Subcutaneous abdominal adipose tissue (tissue), 5 donors: ENCODE measurements around the gene CACNA1S.

Source experiments
- H3K27ac ChIP-seq: one replicate; pipeline ENCODE4 v1.7.0; 2013; ENCODE audit warnings: low read depth, mild to moderate bottlenecking, inconsistent platforms, low read length, moderate library complexity
- H3K27me3 ChIP-seq, 5 donors: one replicate each; pipeline ENCODE4 v1.7.0; 2013; ENCODE audit warnings: low read length in 5 of 5, inconsistent platforms in 1 of 5; ENCODE audit not compliant: control insufficient read depth in 5 of 5, insufficient read depth in 4 of 5
- H3K36me3 ChIP-seq, 5 donors: one replicate each; pipeline ENCODE4 v1.7.0; 2013; ENCODE audit warnings: low read length in 5 of 5; ENCODE audit not compliant: control insufficient read depth in 5 of 5, insufficient read depth in 5 of 5
- H3K4me1 ChIP-seq, 5 donors: one replicate each; pipeline ENCODE4 v1.7.0; 2013; ENCODE audit warnings: low read length in 5 of 5, mild to moderate bottlenecking in 3 of 5, moderate library complexity in 1 of 5; ENCODE audit not compliant: control insufficient read depth in 5 of 5, insufficient read depth in 5 of 5
- H3K4me3 ChIP-seq, 5 donors: one replicate each; pipeline ENCODE4 v1.7.0; 2013; ENCODE audit warnings: low read length in 5 of 5, low read depth in 1 of 5
- H3K9ac ChIP-seq, 5 donors: one replicate each; pipeline ENCODE4 v1.7.0; 2013; ENCODE audit warnings: low read length in 5 of 5, mild to moderate bottlenecking in 4 of 5, moderate library complexity in 3 of 5
- H3K9me3 ChIP-seq, 5 donors: one replicate each; pipeline ENCODE4 v1.7.0; 2013; ENCODE audit warnings: low read length in 5 of 5; ENCODE audit not compliant: control insufficient read depth in 5 of 5
- donor health status: healthy.
- donor health status: healthy.
- donor health status: healthy.
- donor health status: healthy.
- donor health status: healthy.

Gene CACNA1S

GRCh38 chr1:201110138-201110537, 2.1 kb downstream of the CACNA1S start:
- H3K4me1 ChIP-seq: peaks cover 0 to 11% (median 10%) of the 10 kb centered on the region in 5 donors
- H3K27me3 ChIP-seq: peaks cover 0 to 28% (median 11%) of the 10 kb centered on the region in 5 donors
- H3K9ac ChIP-seq: no peak overlapping the region
- no peaks in the 10 kb centered on the region for H3K36me3 ChIP-seq
- H3K27ac ChIP-seq: no peak overlapping the region
- H3K9me3 ChIP-seq: no peaks in the 10 kb centered on the region
- H3K4me3 ChIP-seq: no peak overlapping the region

- no peaks in the 10 kb centered on the region for H3K36me3 ChIP-seq
- no peaks in the 10 kb centered on the region for H3K9me3 ChIP-seq
- H3K27ac ChIP-seq: no peak overlapping the region
- H3K4me3 ChIP-seq: no peak overlapping the region
- H3K9ac ChIP-seq: no peak overlapping the region
- peaks cover 0 to 8% (median 7%) of the 10 kb centered on the region in 5 donors for H3K4me1 ChIP-seq
- H3K27me3 ChIP-seq: peaks cover 0 to 25% (median 11%) of the 10 kb centered on the region in 5 donors
Observed at GRCh38 chr1:201109651-201110050, 2.6 kb downstream of the CACNA1S start.

GRCh38 chr1:201108614-201109013, 3.6 kb downstream of the CACNA1S start:
- no peaks in the 10 kb centered on the region for H3K9me3 ChIP-seq
- H3K27me3 ChIP-seq: peaks cover 0 to 19% (median 9%) of the 10 kb centered on the region in 5 donors
- no peaks in the 10 kb centered on the region for H3K36me3 ChIP-seq
- no peaks in the 10 kb centered on the region for H3K4me1 ChIP-seq
- no peak overlapping the region for H3K9ac ChIP-seq
- H3K4me3 ChIP-seq: no peak overlapping the region
- H3K27ac ChIP-seq: no peak overlapping the region

GRCh38 chr1:201105688-201106087, 6.5 kb downstream of the CACNA1S start:
- H3K9me3 ChIP-seq: no peaks in the 10 kb centered on the region
- peaks cover 0 to 6% (median 2%) of the 10 kb centered on the region in 5 donors for H3K27me3 ChIP-seq
- no peak overlapping the region for H3K27ac ChIP-seq
- H3K4me3 ChIP-seq: no peak overlapping the region
- no peaks in the 10 kb centered on the region for H3K4me1 ChIP-seq
- H3K36me3 ChIP-seq: no peaks in the 10 kb centered on the region
- no peak overlapping the region for H3K9ac ChIP-seq

GRCh38 chr1:201104141-201104540, 8.1 kb downstream of the CACNA1S start:
- Histone ChIP-seq H3K27ac (no peak overlapping the region), H3K4me1 (no peaks in the 10 kb centered on the region), H3K36me3 (no peaks in the 10 kb centered on the region), H3K9ac (no peak overlapping the region), H3K4me3 (no peak overlapping the region), H3K27me3 (peaks cover 0 to 4% (median 0%) of the 10 kb centered on the region in 5 donors), H3K9me3 (no peaks in the 10 kb centered on the region)

- Histone ChIP-seq H3K4me3 (no peak overlapping the region), H3K4me1 (no peaks in the 10 kb centered on the region), H3K36me3 (no peaks in the 10 kb centered on the region), H3K27ac (no peak overlapping the region), H3K9ac (no peak overlapping the region), H3K27me3 (peaks cover 0 to 5% (median 0%) of the 10 kb centered on the region in 5 donors), H3K9me3 (no peaks in the 10 kb centered on the region)
Observed at GRCh38 chr1:201103666-201104065, 8.6 kb downstream of the CACNA1S start.

- Histone ChIP-seq H3K27ac (no peak overlapping the region), H3K4me1 (no peaks in the 10 kb centered on the region), H3K9me3 (no peaks in the 10 kb centered on the region), H3K9ac (no peak overlapping the region), H3K4me3 (no peak overlapping the region), H3K36me3 (no peaks in the 10 kb centered on the region), H3K27me3 (peaks cover 0 to 5% (median 0%) of the 10 kb centered on the region in 5 donors)
Observed at GRCh38 chr1:201100169-201100930, 11.9 kb downstream of the CACNA1S start.

- H3K4me1 ChIP-seq: no peaks in the 10 kb centered on the region
- H3K9ac ChIP-seq: no peak overlapping the region
- no peaks in the 10 kb centered on the region for H3K36me3 ChIP-seq
- H3K27ac ChIP-seq: no peak overlapping the region
- H3K9me3 ChIP-seq: no peaks in the 10 kb centered on the region
- peaks cover 0 to 5% (median 0%) of the 10 kb centered on the region in 5 donors for H3K27me3 ChIP-seq
- no peak overlapping the region for H3K4me3 ChIP-seq
Observed at GRCh38 chr1:201098992-201099677, 13.1 kb downstream of the CACNA1S start.

- H3K9me3 ChIP-seq: no peaks in the 10 kb centered on the region
- H3K4me1 ChIP-seq: no peaks in the 10 kb centered on the region
- H3K4me3 ChIP-seq: no peak overlapping the region
- H3K27ac ChIP-seq: no peak overlapping the region
- H3K36me3 ChIP-seq: no peaks in the 10 kb centered on the region
- H3K27me3 ChIP-seq: peaks cover 0 to 5% (median 0%) of the 10 kb centered on the region in 5 donors
- H3K9ac ChIP-seq: no peak overlapping the region
Observed at GRCh38 chr1:201096977-201097856, 15.0 kb downstream of the CACNA1S start.
